ENCODE results near the gene CALHM2.

GRCh38 chr10:103417601-103418000 lies 34.6 kb downstream of the CALHM2 start:
- TF ChIP-seq, protein P1, sequence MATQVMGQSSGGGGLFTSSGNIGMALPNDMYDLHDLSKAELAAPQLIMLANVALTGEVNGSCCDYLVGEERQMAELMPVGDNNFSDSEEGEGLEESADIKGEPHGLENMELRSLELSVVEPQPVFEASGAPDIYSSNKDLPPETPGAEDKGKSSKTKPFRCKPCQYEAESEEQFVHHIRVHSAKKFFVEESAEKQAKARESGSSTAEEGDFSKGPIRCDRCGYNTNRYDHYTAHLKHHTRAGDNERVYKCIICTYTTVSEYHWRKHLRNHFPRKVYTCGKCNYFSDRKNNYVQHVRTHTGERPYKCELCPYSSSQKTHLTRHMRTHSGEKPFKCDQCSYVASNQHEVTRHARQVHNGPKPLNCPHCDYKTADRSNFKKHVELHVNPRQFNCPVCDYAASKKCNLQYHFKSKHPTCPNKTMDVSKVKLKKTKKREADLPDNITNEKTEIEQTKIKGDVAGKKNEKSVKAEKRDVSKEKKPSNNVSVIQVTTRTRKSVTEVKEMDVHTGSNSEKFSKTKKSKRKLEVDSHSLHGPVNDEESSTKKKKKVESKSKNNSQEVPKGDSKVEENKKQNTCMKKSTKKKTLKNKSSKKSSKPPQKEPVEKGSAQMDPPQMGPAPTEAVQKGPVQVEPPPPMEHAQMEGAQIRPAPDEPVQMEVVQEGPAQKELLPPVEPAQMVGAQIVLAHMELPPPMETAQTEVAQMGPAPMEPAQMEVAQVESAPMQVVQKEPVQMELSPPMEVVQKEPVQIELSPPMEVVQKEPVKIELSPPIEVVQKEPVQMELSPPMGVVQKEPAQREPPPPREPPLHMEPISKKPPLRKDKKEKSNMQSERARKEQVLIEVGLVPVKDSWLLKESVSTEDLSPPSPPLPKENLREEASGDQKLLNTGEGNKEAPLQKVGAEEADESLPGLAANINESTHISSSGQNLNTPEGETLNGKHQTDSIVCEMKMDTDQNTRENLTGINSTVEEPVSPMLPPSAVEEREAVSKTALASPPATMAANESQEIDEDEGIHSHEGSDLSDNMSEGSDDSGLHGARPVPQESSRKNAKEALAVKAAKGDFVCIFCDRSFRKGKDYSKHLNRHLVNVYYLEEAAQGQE (IDR thresholded peaks at IDR 0.05), result no peak
- no peak for TF ChIP-seq CTCF (IDR thresholded peaks at IDR 0.05)
- no peak for TF ChIP-seq RAD21 (conservative IDR thresholded peaks at IDR 0.05 in 1 of 2, IDR thresholded peaks at IDR 0.05 in 1 of 2)
- no peak for TF ChIP-seq JUN (IDR thresholded peaks at IDR 0.05)
- no peak for TF ChIP-seq RFX5 (IDR thresholded peaks at IDR 0.05)
- TF ChIP-seq CHD2 (IDR thresholded peaks at IDR 0.05; ENCODE audit: low read length, partially characterized antibody), result no peak
- no peak for TF ChIP-seq POLR2A (IDR thresholded peaks at IDR 0.05; ENCODE audit: low read length)
